Rectal smooth muscle tissue (tissue), 1 donor: Measurements from ENCODE around the gene SORBS2.

Experiments
- H3K27ac ChIP-seq: one replicate; pipeline ENCODE4 v1.7.0; 2013; ENCODE audit warnings: low read depth, low read length, inconsistent platforms
- H3K27me3 ChIP-seq: one replicate; pipeline ENCODE4 v1.7.0; 2013; ENCODE audit warnings: low read length; ENCODE audit not compliant: control insufficient read depth, insufficient read depth
- H3K36me3 ChIP-seq: one replicate; pipeline ENCODE4 v1.7.0; 2013; ENCODE audit warnings: low read length; ENCODE audit not compliant: control insufficient read depth, insufficient read depth
- H3K4me1 ChIP-seq: one replicate; pipeline ENCODE4 v1.7.0; 2013; ENCODE audit warnings: low read length; ENCODE audit not compliant: control insufficient read depth, insufficient read depth
- H3K4me3 ChIP-seq: one replicate; pipeline ENCODE4 v1.7.0; 2013; ENCODE audit warnings: low read length
- H3K9ac ChIP-seq: one replicate; pipeline ENCODE4 v1.7.0; 2013; ENCODE audit warnings: low read length

Gene SORBS2

GRCh38 chr4:185600801-185601434 lies 211.1 kb downstream of the SORBS2 start:
- Histone ChIP-seq H3K4me1 (peaks cover 17% of the 10 kb centered on the region), H3K9ac (no peak overlapping the region), H3K27me3 (no peaks in the 10 kb centered on the region), H3K36me3 (no peaks in the 10 kb centered on the region), H3K27ac (peak overlapping the region; percentile 60), H3K4me3 (no peak overlapping the region)

- Histone ChIP-seq H3K27me3 (no peaks in the 10 kb centered on the region), H3K4me1 (peaks cover 17% of the 10 kb centered on the region), H3K4me3 (no peak overlapping the region), H3K9ac (no peak overlapping the region), H3K36me3 (no peaks in the 10 kb centered on the region), H3K27ac (peak overlapping the region; percentile 60)
Observed at GRCh38 chr4:185599553-185600243, 212.3 kb downstream of the SORBS2 start.

- Histone ChIP-seq H3K27ac (peak overlapping the region; percentile 60), H3K36me3 (no peaks in the 10 kb centered on the region), H3K4me3 (no peak overlapping the region), H3K4me1 (peaks cover 17% of the 10 kb centered on the region), H3K9ac (no peak overlapping the region), H3K27me3 (no peaks in the 10 kb centered on the region)
Observed at GRCh38 chr4:185598846-185599552, 213.0 kb downstream of the SORBS2 start.

- peaks cover 17% of the 10 kb centered on the region for H3K4me1 ChIP-seq
- H3K9ac ChIP-seq, result no peak overlapping the region
- H3K4me3 ChIP-seq, result no peak overlapping the region
- H3K36me3 ChIP-seq, result no peaks in the 10 kb centered on the region
- peak overlapping the region; percentile 7 for H3K27ac ChIP-seq
- H3K27me3 ChIP-seq, result no peaks in the 10 kb centered on the region
Observed at GRCh38 chr4:185597532-185598188, 214.3 kb downstream of the SORBS2 start.

- H3K4me1 ChIP-seq, result peaks cover 6% of the 10 kb centered on the region
- no peaks in the 10 kb centered on the region for H3K36me3 ChIP-seq
- no peaks in the 10 kb centered on the region for H3K27me3 ChIP-seq
- H3K27ac ChIP-seq, result peak overlapping the region; percentile 60
- H3K9ac ChIP-seq, result no peak overlapping the region
- no peak overlapping the region for H3K4me3 ChIP-seq
Observed at GRCh38 chr4:185592845-185593488, 219.0 kb downstream of the SORBS2 start.

GRCh38 chr4:185592438-185592837 lies 219.6 kb downstream of the SORBS2 start:
- peaks cover 3% of the 10 kb centered on the region for H3K4me1 ChIP-seq
- no peak overlapping the region for H3K9ac ChIP-seq
- H3K27me3 ChIP-seq, result no peaks in the 10 kb centered on the region
- H3K4me3 ChIP-seq, result no peak overlapping the region
- peak overlapping the region; percentile 60 for H3K27ac ChIP-seq
- H3K36me3 ChIP-seq, result no peaks in the 10 kb centered on the region

- no peak overlapping the region for H3K4me3 ChIP-seq
- no peaks in the 10 kb centered on the region for H3K27me3 ChIP-seq
- no peaks in the 10 kb centered on the region for H3K36me3 ChIP-seq
- no peak overlapping the region for H3K27ac ChIP-seq
- no peak overlapping the region for H3K9ac ChIP-seq
- no peaks in the 10 kb centered on the region for H3K4me1 ChIP-seq
Observed at GRCh38 chr4:185591679-185592141, 220.3 kb downstream of the SORBS2 start.

- no peaks in the 10 kb centered on the region for H3K36me3 ChIP-seq
- no peak overlapping the region for H3K27ac ChIP-seq
- no peak overlapping the region for H3K4me3 ChIP-seq
- no peaks in the 10 kb centered on the region for H3K27me3 ChIP-seq
- no peak overlapping the region for H3K9ac ChIP-seq
- H3K4me1 ChIP-seq, result no peaks in the 10 kb centered on the region
Observed at GRCh38 chr4:185590982-185591381, 221.0 kb downstream of the SORBS2 start.

- Histone ChIP-seq H3K4me3 (no peak overlapping the region), H3K27ac (no peak overlapping the region), H3K9ac (no peak overlapping the region), H3K4me1 (no peaks in the 10 kb centered on the region), H3K27me3 (no peaks in the 10 kb centered on the region), H3K36me3 (no peaks in the 10 kb centered on the region)
Observed at GRCh38 chr4:185589067-185589836, 222.7 kb downstream of the SORBS2 start.

GRCh38 chr4:185587427-185588161 lies 224.4 kb downstream of the SORBS2 start:
- Histone ChIP-seq H3K36me3 (no peaks in the 10 kb centered on the region), H3K27me3 (no peaks in the 10 kb centered on the region), H3K9ac (no peak overlapping the region), H3K4me1 (no peaks in the 10 kb centered on the region), H3K4me3 (no peak overlapping the region), H3K27ac (no peak overlapping the region)

GRCh38 chr4:185587030-185587426 lies 225.0 kb downstream of the SORBS2 start:
- Histone ChIP-seq H3K27me3 (no peaks in the 10 kb centered on the region), H3K27ac (no peak overlapping the region), H3K4me1 (no peaks in the 10 kb centered on the region), H3K4me3 (no peak overlapping the region), H3K9ac (no peak overlapping the region), H3K36me3 (no peaks in the 10 kb centered on the region)
